HG03457 (cell line): ENCODE data around the gene THBS2.

Source experiments
- ATAC-seq: cut with Tn5 transposase; IDR thresholded peaks from one replicate; pipeline ENCODE4 v1.9.1; 2021; ENCODE audit warnings: moderate number of reproducible peaks; ENCODE audit not compliant: unreplicated experiment

THBS2 gene

DNA sequence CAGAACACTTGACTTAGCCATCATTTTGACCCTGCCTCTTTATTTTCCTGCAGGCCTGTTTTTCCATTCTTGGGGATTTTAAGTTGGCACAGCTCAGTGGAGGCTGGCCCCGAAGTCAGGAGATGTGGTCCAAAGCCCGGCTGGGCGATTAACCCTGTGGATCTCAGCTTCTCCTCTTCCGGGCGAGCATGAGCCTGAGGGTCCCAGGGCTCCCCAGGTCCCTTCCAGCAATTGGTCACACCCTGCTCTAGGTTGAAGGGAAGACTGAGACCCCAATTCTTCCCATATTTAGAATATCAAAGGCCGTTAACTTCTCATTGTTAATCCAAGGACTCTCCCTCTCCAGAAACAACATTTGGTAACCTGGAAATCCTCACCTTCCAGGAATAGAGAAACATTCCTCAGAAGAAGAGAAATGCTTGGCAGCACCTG, 2.3 kb downstream of the THBS2 start:
- ATAC-seq, result no peak

DNA sequence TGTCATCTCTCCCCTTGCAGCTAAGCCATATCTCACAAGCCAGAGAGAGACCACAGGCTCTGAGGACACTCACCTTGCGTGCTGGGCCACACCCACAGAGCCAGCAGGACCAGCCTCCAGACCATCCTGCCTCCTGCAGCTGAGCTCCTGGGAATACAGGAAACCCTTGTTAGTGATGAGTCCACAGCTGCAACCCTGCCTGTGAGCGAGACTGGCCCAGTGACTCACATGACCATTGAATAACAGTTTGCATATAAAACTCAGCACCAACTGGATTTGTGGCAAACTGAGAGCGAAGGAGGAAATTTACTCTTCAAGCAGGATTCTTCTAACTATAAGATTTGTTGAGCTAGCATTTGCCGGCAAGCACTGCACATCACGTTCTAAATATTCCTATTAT, 3.0 kb downstream of the THBS2 start:
- ATAC-seq, result no peak

DNA sequence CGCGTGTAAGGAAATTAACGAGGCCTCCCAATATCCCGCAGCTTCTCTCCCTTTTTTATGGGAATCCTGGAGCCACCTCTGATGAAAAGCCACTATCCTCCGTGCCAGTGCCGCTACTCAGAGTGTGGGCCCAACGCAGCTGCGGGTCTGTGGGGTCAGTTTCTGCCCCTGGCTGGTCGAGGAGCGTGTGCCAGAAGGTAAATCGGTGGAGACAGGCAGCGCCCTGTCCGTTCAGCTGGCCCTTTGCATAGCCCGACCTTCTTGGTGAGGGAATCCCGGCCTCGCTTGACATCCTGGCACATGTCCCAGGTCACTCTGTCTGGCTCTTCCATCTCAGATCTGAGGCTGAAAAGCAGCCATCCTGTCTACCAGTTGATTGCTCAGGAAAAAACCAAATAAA, 4.6 kb downstream of the THBS2 start:
- no peak for ATAC-seq

DNA sequence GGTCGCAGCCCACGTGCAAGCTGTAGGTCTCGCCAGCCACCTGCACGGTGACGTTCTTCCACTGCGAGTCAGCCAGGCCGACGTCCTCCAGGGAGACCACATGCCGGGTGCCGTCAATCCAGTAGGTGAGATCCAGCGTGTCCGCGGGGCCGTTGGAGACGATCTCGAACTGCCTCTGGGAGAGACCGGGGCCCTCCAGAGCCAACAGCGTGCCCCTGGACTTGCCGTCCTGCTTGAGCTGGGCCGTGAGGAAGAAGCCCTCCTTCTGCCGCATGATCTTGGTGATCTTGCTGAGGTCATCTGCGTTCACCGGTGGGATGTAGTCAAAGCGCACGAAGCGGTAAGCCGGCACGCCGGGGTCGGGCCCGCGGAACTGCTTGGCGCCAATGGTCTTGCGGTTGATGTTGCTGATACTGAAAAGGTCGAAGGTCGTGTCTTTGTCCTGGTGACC, 5.1 kb downstream of the THBS2 start:
- ATAC-seq, result no peak

DNA sequence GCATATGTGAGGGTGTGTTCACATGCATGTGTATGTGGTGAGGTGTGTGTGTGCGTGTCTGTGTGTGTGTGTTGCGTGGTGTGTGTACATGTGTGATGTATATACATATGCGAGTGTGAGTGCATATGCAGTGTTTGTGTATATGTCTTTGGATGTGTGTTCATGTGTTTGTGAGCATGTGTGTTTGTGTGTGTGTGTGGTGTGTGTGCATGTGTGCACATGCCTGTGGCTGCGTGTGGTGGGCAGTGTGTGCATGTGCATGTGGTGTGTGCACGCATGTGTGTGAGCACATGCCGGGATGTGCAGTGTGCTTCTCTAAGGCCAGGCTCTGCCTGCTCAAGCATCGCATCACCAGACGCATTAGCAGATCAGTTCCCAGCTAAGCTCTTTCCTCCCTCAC, 5.7 kb downstream of the THBS2 start:
- ATAC-seq, result no peak

DNA sequence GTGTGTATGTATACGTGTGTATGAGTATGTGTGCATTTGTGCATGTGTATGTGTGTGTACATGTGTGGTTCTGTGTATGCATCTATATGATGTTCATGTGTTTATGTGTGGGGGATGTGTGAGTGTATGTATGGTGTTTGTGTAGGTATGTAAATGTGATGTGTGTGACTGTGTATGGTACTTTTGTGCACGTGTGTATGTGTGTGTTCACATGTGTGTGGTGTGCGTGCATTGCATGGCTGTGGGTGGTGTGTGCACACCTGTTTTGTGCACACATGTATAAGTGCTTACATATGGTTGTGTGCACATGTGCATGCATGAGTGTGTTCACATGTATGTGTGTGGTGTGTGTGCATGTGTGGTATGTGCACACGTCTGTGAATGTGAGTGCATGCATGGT, 6.2 kb downstream of the THBS2 start:
- ATAC-seq, result no peak

DNA sequence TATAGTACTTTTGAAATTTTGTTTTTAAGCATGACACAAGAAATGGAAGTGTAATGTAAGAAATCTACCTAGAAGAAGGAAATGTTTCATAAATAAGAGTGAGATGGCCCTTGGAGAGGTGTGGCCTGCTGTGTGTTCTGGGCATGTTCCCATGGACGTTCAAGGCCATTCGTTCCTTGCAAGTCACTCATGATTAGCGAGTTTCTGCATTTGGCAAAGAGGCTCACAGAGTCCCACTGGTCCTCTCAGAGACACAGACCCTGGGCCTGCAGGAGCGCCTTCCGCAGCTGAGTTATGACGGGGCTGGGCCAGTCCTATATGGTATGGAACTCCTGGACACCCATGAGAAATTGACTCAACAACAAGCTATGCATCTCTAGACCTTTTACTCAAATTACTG, 7.2 kb downstream of the THBS2 start:
- no peak for ATAC-seq

DNA sequence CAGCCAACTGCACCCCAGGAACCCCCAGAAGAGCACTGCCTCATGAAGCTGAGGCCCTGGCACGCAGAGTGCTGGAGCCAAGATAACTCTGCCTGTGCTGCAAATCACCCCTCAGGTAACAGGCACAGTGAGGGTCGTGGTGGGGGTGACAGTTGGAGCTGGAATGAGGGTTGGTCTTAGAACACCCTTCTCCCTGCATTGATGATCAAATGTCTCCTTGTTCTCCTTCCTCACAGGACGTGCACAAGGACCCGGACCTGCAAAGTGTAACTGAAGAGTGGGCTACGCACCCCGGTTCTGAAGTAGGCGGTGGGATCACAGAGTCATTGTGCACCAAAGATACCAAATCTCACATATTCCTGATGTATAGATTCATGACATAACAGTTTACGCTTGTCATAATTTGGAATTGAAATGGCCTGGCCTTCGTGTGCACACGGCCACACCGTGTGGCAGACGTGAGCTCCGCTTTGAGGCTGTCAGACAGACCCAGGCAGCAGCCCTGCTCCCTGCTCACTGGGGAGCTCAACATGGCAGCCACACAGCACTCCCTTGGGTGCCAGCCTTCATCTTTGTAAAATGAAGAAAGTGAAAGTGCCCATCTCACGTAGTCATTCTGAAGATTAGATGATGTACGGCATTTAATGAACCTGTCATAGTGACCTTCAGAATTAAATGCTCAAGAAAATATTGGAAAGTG, 8.8 kb downstream of the THBS2 start:
- ATAC-seq, result no peak

DNA sequence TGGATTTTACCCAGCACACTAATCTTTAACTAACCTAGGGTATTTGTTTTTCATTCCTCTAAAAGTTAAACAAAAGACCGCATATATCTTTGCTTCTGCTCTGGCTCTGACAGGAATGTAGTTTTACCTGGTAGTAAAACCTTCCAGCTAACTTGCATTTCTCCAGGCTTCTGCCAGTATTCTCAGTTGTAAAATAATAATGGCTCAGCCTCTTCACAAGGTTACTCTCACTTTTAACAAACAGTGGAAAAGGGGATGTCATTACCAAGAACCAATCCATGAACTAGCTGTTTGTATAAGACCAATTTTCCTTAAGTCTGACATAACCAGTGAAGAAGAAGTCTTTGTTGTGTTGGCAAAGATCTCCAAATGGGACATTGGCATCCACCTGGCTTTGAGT, 10.0 kb downstream of the THBS2 start:
- ATAC-seq, result no peak

DNA sequence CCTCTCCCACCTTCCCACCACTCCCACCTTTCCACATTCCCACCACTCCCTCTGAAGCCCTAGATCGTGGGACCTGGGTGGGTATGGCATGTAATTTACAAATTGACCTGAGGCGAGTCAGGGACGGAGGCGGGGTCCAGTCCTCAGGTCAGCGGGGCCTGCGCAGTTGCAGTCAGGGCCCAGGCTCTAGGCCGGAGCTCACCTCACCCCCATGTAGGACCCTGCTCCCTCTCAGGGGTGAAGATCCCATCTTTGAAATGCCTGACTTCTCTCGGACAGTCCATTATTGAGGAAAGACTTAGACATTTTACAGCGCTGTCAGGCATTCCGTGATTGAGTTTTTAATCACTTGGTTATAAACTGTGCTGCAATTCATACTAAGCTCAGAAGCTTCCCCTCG, 10.5 kb downstream of the THBS2 start:
- ATAC-seq, result no peak

DNA sequence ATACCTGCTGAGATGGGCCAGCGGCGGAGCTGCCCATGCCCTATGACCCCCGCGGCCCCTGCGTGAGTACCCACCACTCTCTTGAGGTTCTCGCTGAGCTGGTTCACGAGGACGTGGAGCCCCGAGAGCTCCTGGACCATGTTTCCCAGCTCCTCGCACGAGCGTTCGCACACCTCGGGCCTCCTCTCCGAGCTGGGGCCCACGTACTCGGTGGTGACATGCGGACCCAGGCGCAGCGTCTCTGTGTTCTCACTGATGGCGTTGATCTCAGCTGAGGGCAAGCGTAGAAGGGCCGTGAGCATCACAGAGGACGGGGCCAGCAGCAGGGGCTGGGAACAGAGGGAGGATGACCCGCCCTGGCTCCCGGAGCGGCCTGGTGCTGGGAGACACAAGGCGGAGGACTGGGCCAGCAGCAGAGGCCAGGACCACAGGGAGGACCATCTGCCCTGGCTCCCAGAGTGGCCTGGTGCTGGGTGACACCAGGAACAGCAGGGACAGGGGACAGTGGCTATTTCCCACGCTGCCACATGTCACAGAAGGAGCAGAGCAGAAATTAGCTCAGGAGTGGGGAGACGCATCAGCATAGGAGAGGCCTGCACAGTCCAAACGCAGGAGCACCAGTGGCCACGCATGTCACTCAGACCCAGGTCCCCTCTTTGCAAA, 11.8 kb downstream of the THBS2 start:
- ATAC-seq, result no peak

DNA sequence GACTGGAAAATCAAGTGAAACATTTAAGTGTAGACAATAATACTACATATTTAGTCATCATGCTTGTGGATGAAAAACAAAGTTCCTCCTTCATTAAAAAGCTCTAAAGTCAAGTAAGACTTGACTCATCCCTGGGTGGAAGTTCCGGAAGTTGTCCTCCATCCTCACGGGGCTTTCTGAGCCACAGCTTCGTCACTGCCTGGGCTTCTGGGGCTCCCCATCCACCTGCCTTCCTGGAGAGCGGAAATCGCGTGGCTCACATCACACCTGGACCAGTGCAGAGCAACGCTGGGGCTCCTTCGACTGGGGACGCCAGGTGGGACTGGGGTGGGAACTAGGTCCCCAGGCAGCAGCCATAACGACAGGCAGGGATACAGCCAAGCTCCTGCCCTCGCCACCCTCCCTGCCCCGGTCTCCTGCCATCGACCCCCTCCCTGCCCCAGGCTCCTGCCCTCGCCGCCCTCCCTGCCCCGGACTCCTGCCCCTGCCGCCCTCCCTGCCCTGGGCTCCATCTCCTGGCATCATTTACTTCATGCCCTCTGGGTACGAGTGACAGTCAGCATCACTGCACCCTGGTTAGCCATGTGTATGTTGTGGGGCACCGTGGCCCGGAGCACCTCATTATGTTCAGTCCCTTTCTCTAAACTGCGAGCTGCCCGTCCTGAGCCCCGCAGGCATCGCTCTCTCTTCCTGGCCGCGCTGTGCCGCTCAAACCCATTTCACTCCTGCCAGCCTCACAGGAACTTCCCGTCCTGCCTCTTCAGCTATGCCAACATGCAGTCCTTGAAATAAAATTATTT, 12.9 kb downstream of the THBS2 start:
- no peak for ATAC-seq

DNA sequence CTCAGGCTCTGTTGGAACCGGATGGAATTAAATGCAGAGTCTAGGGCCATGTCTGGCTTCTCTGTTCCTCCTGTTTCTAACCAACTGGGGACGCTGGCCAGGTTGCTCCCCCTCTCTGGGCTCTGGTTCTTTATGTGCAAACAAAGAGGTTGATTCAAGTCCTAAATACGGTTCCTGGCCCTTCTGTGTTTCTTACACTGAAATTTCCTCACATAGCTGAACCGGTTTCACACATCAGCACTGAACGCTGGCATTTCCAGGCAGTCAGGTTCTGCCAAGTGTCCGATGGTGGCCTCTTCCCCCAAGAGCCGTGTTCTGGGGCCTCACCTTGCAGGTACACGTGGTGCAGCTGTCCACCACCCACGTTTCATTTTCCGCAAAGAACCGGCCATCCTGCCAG, 13.5 kb downstream of the THBS2 start:
- no peak for ATAC-seq

DNA sequence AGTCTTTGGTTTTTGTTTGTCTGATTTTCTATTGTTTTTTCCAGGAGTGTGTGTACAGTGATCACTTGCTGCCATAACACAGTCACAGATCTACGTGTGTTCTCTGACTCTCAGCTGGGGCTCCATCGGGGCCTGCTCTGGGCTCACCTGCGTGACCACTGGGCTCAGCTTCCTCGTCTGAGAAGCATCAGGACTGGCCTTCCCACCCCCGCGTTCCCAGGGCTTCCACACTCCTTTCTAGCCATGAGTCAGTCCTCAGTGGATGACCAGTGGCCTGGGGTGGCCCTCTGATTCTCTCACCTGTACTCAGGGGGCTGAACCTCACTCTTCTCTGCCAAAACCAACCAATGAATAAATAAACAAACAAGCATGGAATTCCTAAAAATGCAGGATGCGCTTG, 14.5 kb downstream of the THBS2 start:
- ATAC-seq, result no peak

DNA sequence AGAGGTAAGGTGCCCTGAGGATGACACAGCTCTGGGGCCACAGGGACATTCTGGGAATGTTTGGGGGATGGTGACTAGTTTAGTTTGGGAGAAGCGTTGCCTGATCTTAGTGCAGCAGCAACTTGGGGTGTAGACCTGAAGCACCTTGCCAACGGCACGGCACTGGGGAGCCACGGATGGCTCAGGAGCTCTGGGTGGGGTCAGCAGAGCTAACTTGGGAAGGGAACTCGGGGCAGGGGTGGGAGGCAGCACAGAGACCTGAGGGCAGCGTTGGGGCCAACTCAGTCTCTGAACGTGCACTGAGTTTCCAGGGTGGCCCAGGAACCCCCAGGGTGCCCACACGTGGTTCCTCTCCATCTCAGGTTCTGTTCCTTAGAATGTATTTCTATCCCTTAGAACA, 14.9 kb downstream of the THBS2 start:
- ATAC-seq, result no peak

DNA sequence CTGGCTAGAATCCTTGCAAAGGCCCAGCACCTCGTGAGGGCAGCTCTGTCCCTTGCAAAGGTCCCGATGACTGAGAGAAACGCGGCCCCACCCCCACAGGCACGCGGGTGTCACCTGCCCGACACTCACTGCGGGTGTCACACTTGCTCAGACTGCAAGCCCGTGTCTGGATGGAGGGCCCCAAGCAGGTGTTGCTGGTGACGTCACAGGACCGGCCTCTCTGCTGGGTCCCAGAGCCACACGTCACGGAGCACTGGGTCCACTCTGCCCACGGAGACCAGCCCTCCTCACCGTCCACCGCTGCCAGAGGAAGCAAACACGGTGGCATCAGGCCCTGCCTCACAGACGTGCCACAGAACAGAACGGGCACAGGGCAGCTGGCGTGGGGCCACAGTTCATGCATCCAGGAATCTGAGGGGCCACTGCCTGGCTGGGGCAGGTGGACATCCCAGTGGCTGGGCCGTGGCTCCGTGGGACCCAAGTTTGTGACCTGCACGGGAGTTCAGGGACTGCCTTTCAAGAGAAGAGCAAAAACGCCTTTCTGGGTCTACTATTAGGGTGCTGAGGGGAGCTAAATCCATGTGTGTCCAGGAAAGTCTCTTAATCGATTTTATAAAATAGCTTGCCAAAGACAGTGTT, 16.0 kb downstream of the THBS2 start:
- no peak for ATAC-seq

DNA sequence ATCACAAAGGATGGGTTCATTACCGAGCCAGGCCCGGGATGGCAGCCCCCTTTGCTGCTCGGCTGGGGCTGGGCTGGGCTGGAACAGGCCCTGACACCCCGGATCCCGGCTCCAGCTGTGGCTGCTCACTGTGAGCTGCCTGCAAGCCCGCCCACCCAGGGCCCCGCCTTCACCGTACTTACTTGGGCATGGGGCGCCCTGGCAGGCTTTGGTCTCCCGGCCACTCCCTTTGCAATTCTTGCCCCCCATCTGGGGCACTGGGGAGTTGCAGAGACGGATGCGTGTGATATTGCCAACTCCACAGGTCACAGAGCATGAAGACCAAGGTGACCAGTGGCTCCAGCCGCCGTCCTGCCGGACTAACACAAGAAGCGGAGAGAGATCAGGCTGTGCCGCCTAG, 16.7 kb downstream of the THBS2 start:
- ATAC-seq, result no peak

DNA sequence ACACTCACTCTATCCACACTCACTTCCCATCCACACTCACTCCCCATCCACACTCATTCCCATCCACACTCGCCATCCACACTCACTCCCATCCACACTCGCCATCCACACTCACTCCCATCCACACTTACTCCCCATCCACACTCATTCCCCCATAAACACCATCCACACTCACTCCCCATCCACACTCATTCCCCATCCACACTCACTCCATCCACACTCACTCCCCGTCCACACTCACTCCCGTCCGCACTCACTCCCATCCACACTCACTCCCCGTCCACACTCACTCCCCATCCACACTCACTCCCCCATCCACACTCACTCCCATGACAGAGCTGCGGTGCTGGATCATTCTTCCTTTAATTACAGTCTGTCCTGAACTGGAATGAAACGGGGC, 17.1 kb downstream of the THBS2 start:
- no peak for ATAC-seq

DNA sequence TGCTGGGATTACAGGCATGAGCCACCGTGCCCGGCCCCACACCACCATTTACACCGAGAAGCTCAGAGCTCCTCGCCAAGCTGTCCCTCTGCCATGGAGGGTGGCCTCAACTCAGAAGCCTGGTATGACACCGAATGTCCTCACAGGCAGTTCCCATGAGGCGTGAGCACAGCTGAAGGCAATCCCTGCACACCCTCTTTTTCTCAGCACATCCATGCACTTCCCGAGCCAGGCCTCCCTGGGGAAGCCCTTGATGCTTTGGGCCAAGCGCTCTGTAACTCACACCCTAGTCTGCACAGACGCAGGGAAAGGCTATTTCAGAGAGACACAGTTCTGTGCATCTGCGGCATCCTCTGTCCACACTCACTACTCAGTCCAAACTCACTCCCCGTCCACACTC, 18.4 kb downstream of the THBS2 start:
- no peak for ATAC-seq

DNA sequence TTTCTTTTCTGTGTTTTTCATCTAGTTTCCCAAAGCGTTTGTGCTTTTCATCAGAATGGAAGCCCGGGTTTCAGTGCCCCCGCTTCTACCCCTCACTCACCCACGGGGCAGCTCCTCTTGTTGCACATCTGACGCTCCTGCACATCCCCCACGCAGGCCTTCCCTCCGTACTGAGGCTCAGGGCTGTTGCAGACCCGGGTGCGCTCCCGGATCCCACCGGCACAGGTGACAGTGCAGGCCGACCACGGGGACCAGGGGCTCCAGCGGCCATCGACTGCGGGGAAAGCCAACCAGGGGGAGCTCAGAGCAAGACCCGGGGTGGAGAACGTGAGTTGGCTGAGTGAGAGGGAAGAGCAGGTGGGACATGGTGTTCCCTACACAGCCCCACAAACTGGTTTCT, 19.0 kb downstream of the THBS2 start:
- ATAC-seq, result no peak

DNA sequence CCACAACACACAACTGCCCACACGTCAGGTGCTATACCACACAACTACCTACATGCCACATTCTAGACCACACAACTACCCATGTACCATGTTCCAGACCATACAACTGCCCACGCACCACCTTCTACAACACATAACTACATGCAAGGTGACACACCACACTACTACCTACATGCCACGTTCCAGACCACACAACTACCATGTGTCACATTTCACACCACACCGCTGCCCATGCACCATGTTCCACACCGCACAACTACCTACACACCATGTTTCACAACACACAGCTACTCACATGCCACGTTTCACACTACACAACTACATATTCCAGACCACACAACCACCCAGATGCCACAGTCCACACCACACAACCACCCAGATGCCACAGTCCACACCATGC, 19.8 kb downstream of the THBS2 start:
- ATAC-seq, result no peak

DNA sequence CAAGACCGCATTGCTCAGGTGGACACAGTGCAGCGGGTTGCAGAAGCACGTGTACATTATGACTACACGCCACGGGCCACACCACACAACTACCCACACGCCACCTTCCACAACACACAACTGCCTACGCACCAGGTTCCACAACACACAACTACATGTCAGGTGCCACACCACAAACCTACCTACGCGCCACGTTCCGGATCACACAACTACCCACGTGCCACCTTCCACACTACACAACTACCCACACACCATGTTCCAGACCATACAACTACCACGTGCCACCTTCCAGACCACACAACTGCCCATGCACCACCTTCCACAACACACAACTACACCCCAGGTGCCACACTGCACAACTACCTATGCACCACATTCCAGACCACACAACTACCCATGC, 20.5 kb downstream of the THBS2 start:
- no peak for ATAC-seq
